SU-DHL-6 (cell line): ENCODE measurements around the gene POLRMT.

Source experiments
- H2AFZ ChIP-seq: fragments of 200-600 bp; sonication (generic); 2 replicates; pipeline ENCODE4 v1.6.1; 2014; ENCODE audit warnings: low read depth, mild to moderate bottlenecking, moderate library complexity, mixed read lengths, antibody characterized with exemption, low read length; ENCODE audit not compliant: severe bottlenecking
- H3F3A ChIP-seq: fragments of 200-600 bp; shearing (Covaris generic); 2 replicates; pipeline ENCODE4 v1.6.0; 2016; ENCODE audit warnings: antibody characterized with exemption, mild to moderate bottlenecking; ENCODE audit not compliant: insufficient read depth
- H3K27ac ChIP-seq: fragments of 200-600 bp; sonication (generic); 2 replicates; pipeline ENCODE4 v1.5.1; 2016; ENCODE audit warnings: low read depth, mild to moderate bottlenecking, low read length, moderate library complexity, mixed read lengths
- H3K27me3 ChIP-seq: fragments of 200-600 bp; sonication (generic), shearing (Covaris generic); 2 replicates; pipeline ENCODE4 v1.6.0; 2014; ENCODE audit warnings: mild to moderate bottlenecking, low read length
- H3K36me3 ChIP-seq: fragments of 200-600 bp; sonication (generic); 2 replicates; pipeline ENCODE4 v1.6.1; 2014; ENCODE audit warnings: mild to moderate bottlenecking, low read length, mixed read lengths
- H3K4me2 ChIP-seq: fragments of 300-600, 200-600 bp; shearing (Covaris generic), sonication (generic); 2 replicates; pipeline ENCODE4 v1.6.0; 2014; ENCODE audit warnings: low read length, low read depth, mild to moderate bottlenecking; ENCODE audit not compliant: poor library complexity, severe bottlenecking
- H3K4me3 ChIP-seq: fragments of 200-600 bp; sonication (generic); 2 replicates; pipeline ENCODE4 v1.5.1; 2014; ENCODE audit warnings: antibody characterized with exemption, low read length, mild to moderate bottlenecking, mixed read lengths; ENCODE audit not compliant: insufficient read depth, poor library complexity, severe bottlenecking
- H3K79me2 ChIP-seq: fragments of 200-600 bp; sonication (generic); 2 replicates; pipeline ENCODE4 v1.6.1; 2014; ENCODE audit warnings: mild to moderate bottlenecking, low read length, moderate library complexity; ENCODE audit not compliant: insufficient read depth
- H3K9ac ChIP-seq: fragments of 200-600 bp; sonication (generic); 2 replicates; pipeline ENCODE4 v1.7.0; 2014; ENCODE audit warnings: mild to moderate bottlenecking, low read length
- H3K9me2 ChIP-seq: fragments of 200-600 bp; sonication (generic); replicated peaks from 2 replicates; pipeline ENCODE4 v1.6.1; 2014; ENCODE audit warnings: low read length; ENCODE audit not compliant: insufficient read depth
- H3K9me3 ChIP-seq: fragments of 200-600 bp; sonication (generic); 2 replicates; pipeline ENCODE4 v1.6.1; 2014; ENCODE audit warnings: low read length, mixed read lengths; ENCODE audit not compliant: insufficient read depth
- H4K20me1 ChIP-seq: fragments of 200-600 bp; sonication (generic); 2 replicates; pipeline ENCODE4 v1.6.1; 2014; ENCODE audit warnings: low read depth, mild to moderate bottlenecking, antibody characterized with exemption, low read length, moderate library complexity, mixed read lengths
- CTCF ChIP-seq: fragments of 200-600 bp; sonication (generic); IDR thresholded peaks from one replicate; pipeline ENCODE4 v1.5.1; 2017; ENCODE audit warnings: antibody characterized with exemption, mild to moderate bottlenecking, low read length, moderate library complexity; ENCODE audit not compliant: insufficient read depth, poor library complexity, severe bottlenecking
- EZH2phosphoT487 ChIP-seq: fragments of 200-600 bp; sonication (generic), shearing (Covaris generic); conservative IDR thresholded peaks from 2 replicates; pipeline ENCODE4 v1.6.1; 2018; ENCODE audit warnings: mild to moderate bottlenecking, antibody characterized with exemption, low read length, moderate library complexity, mixed read lengths

POLRMT gene

GRCh38 chr19:572743-573518, 60.4 kb downstream of the POLRMT start:
- peak overlapping the region; percentile 41 for H3K27ac ChIP-seq
- H2AFZ ChIP-seq: peak overlapping the region; percentile 17
- H3F3A ChIP-seq: peaks cover 14% of the 10 kb centered on the region
- TF ChIP-seq EZH2phosphoT487: no peak
- no peak for TF ChIP-seq CTCF
- H3K4me2 ChIP-seq: peak overlapping the region; percentile 53
- no peaks in the 10 kb centered on the region for H3K9me2 ChIP-seq
- no peaks in the 10 kb centered on the region for H3K36me3 ChIP-seq
- no peaks in the 10 kb centered on the region for H3K9me3 ChIP-seq
- peaks cover 52% of the 10 kb centered on the region for H3K79me2 ChIP-seq
- peak overlapping the region; percentile 80 for H3K9ac ChIP-seq
- no peaks in the 10 kb centered on the region for H4K20me1 ChIP-seq
- no peaks in the 10 kb centered on the region for H3K27me3 ChIP-seq
- H3K4me3 ChIP-seq: peak overlapping the region; percentile 70

- Histone ChIP-seq H3K27ac (peak within 1 kb of the TSS; percentile 88), H3K4me3 (peak within 1 kb of the TSS; percentile 70), H3K27me3 (no peaks in the 10 kb centered on the region), H3K4me2 (peak within 1 kb of the TSS; percentile 83), H3K9me2 (no peaks in the 10 kb centered on the region), H3K79me2 (peaks cover 45% of the 10 kb centered on the region), H3F3A (peaks cover 14% of the 10 kb centered on the region), H3K9ac (peak within 1 kb of the TSS; percentile 80), H4K20me1 (no peaks in the 10 kb centered on the region), H2AFZ (peak within 1 kb of the TSS; percentile 92), H3K9me3 (no peaks in the 10 kb centered on the region), H3K36me3 (no peaks in the 10 kb centered on the region)
- TF ChIP-seq CTCF (no peak), EZH2phosphoT487 (no peak)
Observed at GRCh38 chr19:572140-572742, 61.1 kb downstream of the POLRMT start, which contains the start of gene BSG. TSS of gene BSG (plus strand) at chr19:572596. CDS start at chr19:572635, 39 bp downstream.

GRCh38 chr19:571566-571974, 61.8 kb downstream of the POLRMT start:
- Histone ChIP-seq H3K4me2 (peak overlapping the region; percentile 83), H3K79me2 (peaks cover 38% of the 10 kb centered on the region), H3K27ac (peak overlapping the region; percentile 88), H3F3A (peaks cover 14% of the 10 kb centered on the region), H3K4me3 (peak overlapping the region; percentile 65), H3K9me2 (no peaks in the 10 kb centered on the region), H3K9me3 (no peaks in the 10 kb centered on the region), H2AFZ (peak overlapping the region; percentile 92), H4K20me1 (no peaks in the 10 kb centered on the region), H3K27me3 (no peaks in the 10 kb centered on the region), H3K9ac (peak overlapping the region; percentile 68), H3K36me3 (no peaks in the 10 kb centered on the region)
- no peak for TF ChIP-seq CTCF
- TF ChIP-seq EZH2phosphoT487: no peak
